ENCODE measurements around the gene NCOA1.

NCOA1 gene

DNA sequence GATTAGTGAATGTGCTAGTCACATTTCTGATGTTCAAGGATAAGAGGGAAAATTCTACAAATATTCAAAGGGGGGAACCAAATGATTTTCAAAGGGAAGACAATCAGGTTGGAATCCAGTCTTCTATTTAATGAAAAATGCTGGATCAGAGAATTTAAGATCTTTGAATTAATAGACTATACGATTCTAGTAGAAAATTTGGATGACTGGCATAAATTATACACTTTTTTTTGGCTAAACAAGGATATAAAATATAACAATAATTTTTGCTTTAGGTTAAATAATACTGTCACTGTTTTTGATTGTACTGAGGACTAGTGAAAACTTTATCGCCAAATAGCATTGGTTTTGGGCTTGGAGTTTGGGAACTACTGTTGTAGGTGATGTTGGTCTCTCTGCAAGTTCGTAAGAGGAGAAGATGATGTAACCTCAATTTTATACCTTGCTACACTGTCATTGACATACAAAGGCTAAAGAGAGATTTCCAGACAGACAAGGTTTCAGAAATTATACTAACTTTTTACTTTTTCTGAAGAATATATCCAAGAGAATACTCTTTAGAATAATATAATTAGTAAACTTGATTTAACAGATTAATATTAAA, 51.3 kb downstream of the NCOA1 start:
- no peak overlapping the region for H3K4me3 ChIP-seq (replicated peaks; ENCODE audit: insufficient read depth, low read length)
- no peak for TF ChIP-seq POLR2AphosphoS5 (IDR thresholded peaks at IDR 0.05; ENCODE audit: low read depth)
- TF ChIP-seq, protein P1, sequence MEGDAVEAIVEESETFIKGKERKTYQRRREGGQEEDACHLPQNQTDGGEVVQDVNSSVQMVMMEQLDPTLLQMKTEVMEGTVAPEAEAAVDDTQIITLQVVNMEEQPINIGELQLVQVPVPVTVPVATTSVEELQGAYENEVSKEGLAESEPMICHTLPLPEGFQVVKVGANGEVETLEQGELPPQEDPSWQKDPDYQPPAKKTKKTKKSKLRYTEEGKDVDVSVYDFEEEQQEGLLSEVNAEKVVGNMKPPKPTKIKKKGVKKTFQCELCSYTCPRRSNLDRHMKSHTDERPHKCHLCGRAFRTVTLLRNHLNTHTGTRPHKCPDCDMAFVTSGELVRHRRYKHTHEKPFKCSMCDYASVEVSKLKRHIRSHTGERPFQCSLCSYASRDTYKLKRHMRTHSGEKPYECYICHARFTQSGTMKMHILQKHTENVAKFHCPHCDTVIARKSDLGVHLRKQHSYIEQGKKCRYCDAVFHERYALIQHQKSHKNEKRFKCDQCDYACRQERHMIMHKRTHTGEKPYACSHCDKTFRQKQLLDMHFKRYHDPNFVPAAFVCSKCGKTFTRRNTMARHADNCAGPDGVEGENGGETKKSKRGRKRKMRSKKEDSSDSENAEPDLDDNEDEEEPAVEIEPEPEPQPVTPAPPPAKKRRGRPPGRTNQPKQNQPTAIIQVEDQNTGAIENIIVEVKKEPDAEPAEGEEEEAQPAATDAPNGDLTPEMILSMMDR (IDR thresholded peaks at IDR 0.05; ENCODE audit: insufficient read depth, low read length): no peak
- TF ChIP-seq SPI1 (IDR thresholded peaks at IDR 0.05; ENCODE audit: borderline replicate concordance, low read depth): no peak
- no peak for TF ChIP-seq GABPA (IDR thresholded peaks at IDR 0.05; ENCODE audit: low read depth)
- TF ChIP-seq, protein P2, sequence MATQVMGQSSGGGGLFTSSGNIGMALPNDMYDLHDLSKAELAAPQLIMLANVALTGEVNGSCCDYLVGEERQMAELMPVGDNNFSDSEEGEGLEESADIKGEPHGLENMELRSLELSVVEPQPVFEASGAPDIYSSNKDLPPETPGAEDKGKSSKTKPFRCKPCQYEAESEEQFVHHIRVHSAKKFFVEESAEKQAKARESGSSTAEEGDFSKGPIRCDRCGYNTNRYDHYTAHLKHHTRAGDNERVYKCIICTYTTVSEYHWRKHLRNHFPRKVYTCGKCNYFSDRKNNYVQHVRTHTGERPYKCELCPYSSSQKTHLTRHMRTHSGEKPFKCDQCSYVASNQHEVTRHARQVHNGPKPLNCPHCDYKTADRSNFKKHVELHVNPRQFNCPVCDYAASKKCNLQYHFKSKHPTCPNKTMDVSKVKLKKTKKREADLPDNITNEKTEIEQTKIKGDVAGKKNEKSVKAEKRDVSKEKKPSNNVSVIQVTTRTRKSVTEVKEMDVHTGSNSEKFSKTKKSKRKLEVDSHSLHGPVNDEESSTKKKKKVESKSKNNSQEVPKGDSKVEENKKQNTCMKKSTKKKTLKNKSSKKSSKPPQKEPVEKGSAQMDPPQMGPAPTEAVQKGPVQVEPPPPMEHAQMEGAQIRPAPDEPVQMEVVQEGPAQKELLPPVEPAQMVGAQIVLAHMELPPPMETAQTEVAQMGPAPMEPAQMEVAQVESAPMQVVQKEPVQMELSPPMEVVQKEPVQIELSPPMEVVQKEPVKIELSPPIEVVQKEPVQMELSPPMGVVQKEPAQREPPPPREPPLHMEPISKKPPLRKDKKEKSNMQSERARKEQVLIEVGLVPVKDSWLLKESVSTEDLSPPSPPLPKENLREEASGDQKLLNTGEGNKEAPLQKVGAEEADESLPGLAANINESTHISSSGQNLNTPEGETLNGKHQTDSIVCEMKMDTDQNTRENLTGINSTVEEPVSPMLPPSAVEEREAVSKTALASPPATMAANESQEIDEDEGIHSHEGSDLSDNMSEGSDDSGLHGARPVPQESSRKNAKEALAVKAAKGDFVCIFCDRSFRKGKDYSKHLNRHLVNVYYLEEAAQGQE (IDR thresholded peaks at IDR 0.05; ENCODE audit: insufficient replicate concordance, low read depth): no peak
- no peak overlapping the region for H3K27ac ChIP-seq (replicated peaks)
- H3K27me3 ChIP-seq (ENCODE audit: insufficient read depth, poor library complexity, severe bottlenecking): no peaks in the 10 kb centered on the region
- DNase-seq (ENCODE audit: low read depth in 1 of 2, low spot score in 1 of 2): no peak

DNA sequence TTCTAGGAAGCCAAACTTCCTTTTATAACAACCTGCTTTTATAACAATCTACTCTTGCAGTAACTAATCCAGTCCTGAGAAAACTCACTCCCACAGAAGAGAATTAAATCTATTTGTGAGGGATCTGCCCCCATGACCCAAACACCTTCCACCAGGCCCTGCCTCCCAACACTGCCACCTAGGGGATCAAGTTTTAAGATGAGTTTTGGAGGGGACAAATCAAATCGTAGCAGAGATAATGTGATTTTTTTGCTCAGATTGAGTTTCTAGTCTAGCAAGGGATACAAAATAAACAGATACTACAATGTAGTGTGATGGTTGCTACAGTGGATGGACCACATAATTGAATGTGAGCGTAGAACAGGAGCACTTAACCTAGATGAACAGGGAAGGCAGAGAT, 52.2 kb downstream of the NCOA1 start:
- TF ChIP-seq, protein P1 (IDR thresholded peaks at IDR 0.05; ENCODE audit: insufficient read depth, low read length): no peak
- TF ChIP-seq GABPA (IDR thresholded peaks at IDR 0.05; ENCODE audit: low read depth): no peak
- TF ChIP-seq, protein P2 (IDR thresholded peaks at IDR 0.05; ENCODE audit: insufficient replicate concordance, low read depth): no peak
- no peak for TF ChIP-seq POLR2AphosphoS5 (IDR thresholded peaks at IDR 0.05; ENCODE audit: low read depth)
- TF ChIP-seq SPI1 (IDR thresholded peaks at IDR 0.05; ENCODE audit: borderline replicate concordance, low read depth): no peak
- Histone ChIP-seq H3K27me3 (ENCODE audit: insufficient read depth, poor library complexity, severe bottlenecking) (no peaks in the 10 kb centered on the region), H3K4me3 (replicated peaks; ENCODE audit: insufficient read depth, low read length) (no peak overlapping the region), H3K27ac (replicated peaks) (no peak overlapping the region)
- DNase-seq (ENCODE audit: low read depth in 1 of 2, low spot score in 1 of 2): no peak

DNA sequence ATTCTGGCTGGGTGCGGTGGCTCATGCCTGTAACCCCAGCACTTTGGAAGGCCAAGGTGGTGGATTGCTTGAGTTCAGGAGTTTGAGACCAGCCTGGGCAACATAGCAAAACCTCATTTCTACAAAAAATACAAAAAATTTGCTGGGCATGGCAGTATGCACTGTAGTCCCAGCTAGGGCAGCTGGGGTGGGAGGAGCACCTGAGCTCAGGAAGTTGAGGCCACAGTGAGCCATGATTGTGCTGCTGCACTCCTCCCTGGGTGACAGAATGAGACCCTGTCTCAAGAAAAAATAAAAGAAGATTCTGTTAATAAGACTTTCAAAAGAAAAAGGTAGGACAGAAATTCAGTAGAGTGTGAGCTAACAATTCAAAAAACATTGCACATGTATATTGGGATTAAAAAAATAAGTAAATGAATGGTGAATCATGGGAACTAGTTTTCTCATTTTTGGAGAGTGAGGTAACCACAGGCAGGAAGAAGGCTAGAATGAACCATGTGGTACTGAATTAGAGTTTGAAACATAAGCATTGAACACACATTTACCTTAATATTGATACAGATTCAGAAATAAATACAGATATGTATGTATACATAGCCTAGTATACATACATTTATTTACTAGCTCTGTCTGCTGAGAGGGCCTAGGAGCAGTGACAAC, 53.5 kb downstream of the NCOA1 start:
- DNase-seq (ENCODE audit: low read depth in 1 of 2, low spot score in 1 of 2): no peak
- no peaks in the 10 kb centered on the region for H3K27me3 ChIP-seq (ENCODE audit: insufficient read depth, poor library complexity, severe bottlenecking)
- TF ChIP-seq, protein P2 (IDR thresholded peaks at IDR 0.05; ENCODE audit: insufficient replicate concordance, low read depth): no peak
- TF ChIP-seq GABPA (IDR thresholded peaks at IDR 0.05; ENCODE audit: low read depth) (no peak), SPI1 (IDR thresholded peaks at IDR 0.05; ENCODE audit: borderline replicate concordance, low read depth) (no peak), POLR2AphosphoS5 (IDR thresholded peaks at IDR 0.05; ENCODE audit: low read depth) (no peak)
- TF ChIP-seq, protein P1 (IDR thresholded peaks at IDR 0.05; ENCODE audit: insufficient read depth, low read length): no peak
- H3K27ac ChIP-seq (replicated peaks): no peak overlapping the region
- H3K4me3 ChIP-seq (replicated peaks; ENCODE audit: insufficient read depth, low read length): no peak overlapping the region

Data from HL-60 (cell line).